Measurements from ENCODE around the gene RABEPK.

DNA sequence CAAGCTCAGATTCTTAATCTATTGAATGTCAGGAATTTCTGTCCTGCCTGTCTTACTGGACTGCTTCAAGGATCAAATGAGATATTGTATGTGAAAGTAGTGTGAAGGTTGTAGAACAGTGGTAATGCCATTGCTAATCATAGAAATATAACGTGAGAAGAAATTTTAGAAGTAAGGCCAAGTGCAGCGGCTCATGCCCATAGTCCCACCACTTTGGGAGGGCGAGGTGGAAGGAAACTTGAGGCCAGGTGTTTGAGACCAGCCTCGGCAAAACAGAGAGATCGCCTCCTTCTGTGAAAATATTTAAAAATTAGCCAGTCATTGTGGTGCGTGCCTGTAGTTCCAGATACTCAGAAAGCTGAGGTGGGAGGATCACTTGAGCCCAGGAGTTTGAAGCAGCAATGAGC is 45.9 kb downstream of the RABEPK start:
- no peak for TF ChIP-seq EZH2 (IDR thresholded peaks at IDR 0.05)
- no peak for TF ChIP-seq POLR2AphosphoS5 (IDR thresholded peaks at IDR 0.05; ENCODE audit: borderline replicate concordance, low read depth, low read length)
- no peak for TF ChIP-seq FOXP2 (optimal IDR thresholded peaks at IDR 0.05; ENCODE audit: control extremely low read depth, extremely low read length, insufficient read depth)

Measured in SK-N-MC (cell line).